NCI-H1436 treated with DMSO at 0.1 percent for 48 hours (cell line): Measurements from ENCODE around the gene OR56A3.

Experiments used
- DNase-seq: peaks from one replicate; lab custom pipeline; 2025; lab: John Stamatoyannopoulos, UW

The OR56A3 gene

GRCh38 chr11:5973530-5973929 is 31.5 kb downstream of the OR56A3 start:
- DNase-seq = no peak

- no peak for DNase-seq
Measured at GRCh38 chr11:5983443-5983842, 41.4 kb downstream of the OR56A3 start.

GRCh38 chr11:5986885-5987284 is 44.8 kb downstream of the OR56A3 start, which contains the start of gene OR52L1:
TSS of gene OR52L1 (minus strand) at chr11:5986985. CDS start at chr11:5986930, 55 bp downstream.
- DNase-seq = no peak

- no peak for DNase-seq
Measured at GRCh38 chr11:5989203-5989602, 47.2 kb downstream of the OR56A3 start.

- no peak for DNase-seq
Measured at GRCh38 chr11:5992150-5992549, 50.1 kb downstream of the OR56A3 start.

GRCh38 chr11:5992604-5993251 is 50.7 kb downstream of the OR56A3 start:
- no peak for DNase-seq

GRCh38 chr11:5994791-5995190 is 52.7 kb downstream of the OR56A3 start:
- DNase-seq = no peak
